ENCODE measurements around the gene FKBP1A.
"Not testable (repeated sequence)": the region's sequence is repeated elsewhere in the genome, so short reads cannot be mapped to it uniquely, and the experiment has no call there.

The FKBP1A gene

GRCh38 chr20:1417273-1417672, 24.4 kb upstream of the FKBP1A start:
- no peak for DNase-seq (ENCODE audit: low read depth in 2 of 2)

DNA sequence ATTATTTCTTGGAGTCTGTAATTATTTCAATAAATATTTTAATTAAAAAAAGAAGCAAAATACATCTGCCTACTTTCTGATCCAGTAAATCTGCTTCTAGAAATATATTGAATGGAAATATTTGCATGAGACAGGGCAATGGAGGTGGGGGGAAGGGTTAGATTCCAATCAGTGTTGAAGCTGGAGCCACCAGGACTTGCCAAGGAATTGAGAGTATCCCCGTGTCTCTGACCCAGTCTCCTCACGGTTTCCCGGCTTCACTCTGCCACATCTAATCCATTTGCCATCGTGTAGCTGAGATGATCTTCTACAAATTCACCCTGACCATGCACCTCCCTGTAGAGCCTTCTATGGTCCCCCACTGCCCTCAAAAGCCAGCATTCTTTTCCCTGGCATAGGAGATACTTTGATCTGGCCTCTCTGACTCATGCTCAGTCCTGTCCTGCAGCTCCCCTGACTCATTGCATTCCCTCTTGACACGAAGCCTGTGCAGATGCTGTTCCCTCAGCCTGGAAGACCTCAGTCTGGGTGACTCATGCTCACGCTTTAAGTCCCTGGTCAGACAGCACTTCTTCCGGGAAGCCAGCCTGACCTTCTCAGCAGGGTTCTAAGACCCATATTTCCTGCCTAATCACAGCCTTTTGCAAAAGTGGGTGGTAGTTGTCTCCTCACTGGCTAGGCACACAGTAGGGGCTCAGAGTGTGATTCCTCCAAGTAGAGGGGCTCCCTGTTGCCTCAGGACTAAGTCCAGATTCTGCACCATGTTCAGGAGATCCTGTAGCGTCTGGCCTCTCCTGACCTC, 23.0 kb upstream of the FKBP1A start:
- DNase-seq (ENCODE audit: low read depth in 2 of 2) = no peak

DNA sequence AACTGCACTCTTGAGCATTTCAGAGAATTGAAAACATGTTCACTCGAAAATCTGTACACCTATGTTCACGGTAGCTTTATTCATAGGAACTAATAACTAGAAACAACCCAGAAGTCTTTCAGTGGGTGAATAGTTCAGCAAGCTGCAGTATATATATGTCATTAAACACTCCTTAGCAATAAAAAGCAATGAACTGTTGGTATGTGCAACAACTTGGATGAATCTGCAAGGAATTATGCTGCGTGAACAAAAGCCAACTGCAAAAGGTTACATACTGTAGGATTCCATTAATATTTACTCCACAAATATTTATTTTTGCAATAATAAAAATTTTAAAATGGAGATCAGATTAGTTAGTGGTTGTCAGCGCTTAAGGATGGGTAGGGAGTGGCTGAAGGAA, 22.1 kb upstream of the FKBP1A start:
- no peak for DNase-seq (ENCODE audit: low read depth in 2 of 2)

- no peak for DNase-seq (ENCODE audit: low read depth in 2 of 2)
Observed at GRCh38 chr20:1405801-1406200, 12.9 kb upstream of the FKBP1A start.

DNA sequence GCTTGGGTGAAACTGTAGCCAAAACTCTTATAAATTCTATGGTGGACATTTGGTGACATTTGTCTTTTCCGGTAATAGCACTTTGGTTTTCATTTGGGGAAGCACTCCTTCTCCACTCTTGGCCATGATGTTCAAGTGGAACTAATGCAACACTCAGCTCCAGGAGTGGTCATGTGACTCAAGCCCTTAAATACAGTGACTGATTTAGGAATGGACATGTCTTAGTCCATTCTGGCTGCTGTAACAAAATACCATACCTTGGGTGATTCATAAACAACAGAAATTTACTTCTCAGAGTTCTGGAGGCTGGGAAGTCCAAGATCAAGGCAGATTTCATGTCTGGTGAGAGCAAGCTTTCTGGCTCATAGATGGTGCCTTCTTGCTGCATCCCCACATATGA, 10.8 kb upstream of the FKBP1A start:
- DNase-seq (ENCODE audit: low read depth in 2 of 2) = no peak

- DNase-seq (ENCODE audit: low read depth in 2 of 2) = no peak
Observed at GRCh38 chr20:1402149-1402548, 9.3 kb upstream of the FKBP1A start.

GRCh38 chr20:1401451-1401907, 8.6 kb upstream of the FKBP1A start:
- DNase-seq (ENCODE audit: low read depth in 2 of 2) = no peak

- not testable (repeated sequence) for DNase-seq (ENCODE audit: low read depth in 2 of 2)
Observed at GRCh38 chr20:1399678-1400366, 7.0 kb upstream of the FKBP1A start.

GRCh38 chr20:1398185-1398584, 5.3 kb upstream of the FKBP1A start:
- DNase-seq (ENCODE audit: low read depth in 2 of 2) = not testable (repeated sequence)

- DNase-seq (ENCODE audit: low read depth in 2 of 2) = no peak
Observed at GRCh38 chr20:1397710-1398109, 4.9 kb upstream of the FKBP1A start.

DNA sequence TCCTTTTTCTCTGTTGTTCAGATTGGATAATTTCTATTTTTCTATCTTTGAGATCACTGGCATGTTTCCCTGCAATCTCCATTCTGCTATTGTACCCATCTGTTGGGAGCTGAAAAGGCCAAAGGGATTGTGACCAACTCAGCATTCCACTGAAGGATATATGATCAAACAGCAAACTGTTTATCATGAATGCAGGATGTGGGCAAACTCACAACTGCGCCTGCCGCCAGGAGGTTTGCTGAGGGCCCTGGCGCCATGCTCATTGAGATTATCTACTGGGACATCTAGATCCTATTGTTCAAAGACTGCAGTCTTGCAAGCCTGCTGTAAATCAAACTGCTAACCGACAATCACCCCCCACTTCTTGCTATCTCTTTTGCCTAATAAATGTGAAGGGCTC, 3.8 kb upstream of the FKBP1A start:
- no peak for DNase-seq (ENCODE audit: low read depth in 2 of 2)

DNA sequence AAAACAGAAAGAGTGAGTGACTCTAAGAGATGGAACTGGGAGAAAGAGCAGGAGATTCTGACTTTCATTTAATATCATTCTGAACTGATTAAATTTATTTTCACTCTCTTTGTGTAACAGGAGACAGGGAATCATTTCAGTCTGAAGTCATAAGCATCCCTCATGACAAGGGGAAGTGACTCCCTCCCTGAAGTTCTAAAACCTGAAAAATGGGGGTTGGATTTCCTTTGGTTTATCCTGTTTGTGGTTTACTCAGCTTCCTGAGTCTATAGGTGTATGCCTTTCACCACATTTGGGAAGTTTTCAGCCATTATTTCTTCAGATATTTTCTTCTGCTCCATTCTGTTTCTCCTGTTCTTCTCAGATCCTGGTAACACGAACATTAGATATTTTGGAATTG, 3.4 kb upstream of the FKBP1A start:
- DNase-seq (ENCODE audit: low read depth in 2 of 2) = no peak

DNA sequence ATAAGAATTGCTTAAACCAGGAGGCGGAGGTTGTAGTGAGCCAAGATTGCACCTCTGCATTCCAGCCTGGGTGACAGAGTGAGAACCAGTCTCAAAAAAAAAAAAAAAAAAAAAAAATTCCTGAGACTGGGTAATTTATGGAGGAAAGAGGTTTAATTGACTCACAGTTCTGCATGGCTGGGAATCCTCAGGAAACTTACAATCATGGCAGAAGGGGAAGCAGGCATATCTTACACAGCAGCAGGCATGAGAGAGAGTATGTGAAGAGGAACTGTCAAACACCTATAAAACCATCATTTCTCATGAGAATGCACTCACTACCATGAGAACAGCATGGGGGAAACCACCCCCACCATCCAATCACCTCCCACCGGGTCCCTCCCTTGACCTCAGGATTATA, 1.8 kb upstream of the FKBP1A start:
- no peak for DNase-seq (ENCODE audit: low read depth in 2 of 2)

- DNase-seq (ENCODE audit: low read depth in 2 of 2) = no peak
Observed at GRCh38 chr20:1393507-1393882, 641 bp upstream of the FKBP1A start.

GRCh38 chr20:1392443-1392692, 486 bp downstream of the FKBP1A start:
- no peak for DNase-seq (ENCODE audit: low read depth in 2 of 2)

DNA sequence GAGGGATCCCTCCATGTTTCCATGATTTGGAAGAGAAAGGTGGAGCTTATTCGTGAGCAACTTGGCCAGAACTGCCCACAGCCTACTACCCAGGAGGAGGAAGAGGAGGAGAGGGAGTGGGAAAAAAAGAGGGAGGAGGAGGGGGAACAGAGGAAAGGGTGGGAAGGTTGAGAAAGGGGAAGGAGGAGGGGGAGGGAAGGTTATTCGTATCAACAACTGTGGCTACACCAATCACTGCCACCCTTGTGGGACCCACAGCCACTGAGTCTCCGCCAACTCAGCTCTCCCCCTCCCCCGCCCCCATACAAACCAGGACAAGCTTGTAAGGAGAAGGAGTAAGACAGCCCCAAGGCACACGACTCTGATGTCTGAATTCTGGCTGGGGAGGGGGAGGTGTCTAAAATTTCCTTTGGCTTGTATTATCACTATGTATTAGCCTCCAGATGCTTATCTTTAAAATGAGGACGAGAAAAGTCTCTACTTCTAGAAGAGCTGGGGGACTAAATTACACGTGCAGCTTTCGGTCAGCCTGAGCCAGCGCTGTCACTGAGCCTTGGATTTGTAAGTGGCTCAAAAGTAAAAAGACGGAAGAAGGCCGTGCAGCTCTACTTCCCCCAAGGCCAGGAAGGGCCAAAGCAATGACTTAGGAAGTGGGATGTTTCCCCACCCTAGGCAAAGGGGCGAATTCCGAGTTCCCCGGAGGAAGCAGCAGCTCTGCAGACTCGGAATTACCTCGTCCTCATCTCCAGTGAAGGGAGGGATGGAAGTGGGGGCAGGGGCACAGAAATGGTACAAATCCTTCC, 1.0 kb downstream of the FKBP1A start:
- no peak for DNase-seq (ENCODE audit: low read depth in 2 of 2)

DNA sequence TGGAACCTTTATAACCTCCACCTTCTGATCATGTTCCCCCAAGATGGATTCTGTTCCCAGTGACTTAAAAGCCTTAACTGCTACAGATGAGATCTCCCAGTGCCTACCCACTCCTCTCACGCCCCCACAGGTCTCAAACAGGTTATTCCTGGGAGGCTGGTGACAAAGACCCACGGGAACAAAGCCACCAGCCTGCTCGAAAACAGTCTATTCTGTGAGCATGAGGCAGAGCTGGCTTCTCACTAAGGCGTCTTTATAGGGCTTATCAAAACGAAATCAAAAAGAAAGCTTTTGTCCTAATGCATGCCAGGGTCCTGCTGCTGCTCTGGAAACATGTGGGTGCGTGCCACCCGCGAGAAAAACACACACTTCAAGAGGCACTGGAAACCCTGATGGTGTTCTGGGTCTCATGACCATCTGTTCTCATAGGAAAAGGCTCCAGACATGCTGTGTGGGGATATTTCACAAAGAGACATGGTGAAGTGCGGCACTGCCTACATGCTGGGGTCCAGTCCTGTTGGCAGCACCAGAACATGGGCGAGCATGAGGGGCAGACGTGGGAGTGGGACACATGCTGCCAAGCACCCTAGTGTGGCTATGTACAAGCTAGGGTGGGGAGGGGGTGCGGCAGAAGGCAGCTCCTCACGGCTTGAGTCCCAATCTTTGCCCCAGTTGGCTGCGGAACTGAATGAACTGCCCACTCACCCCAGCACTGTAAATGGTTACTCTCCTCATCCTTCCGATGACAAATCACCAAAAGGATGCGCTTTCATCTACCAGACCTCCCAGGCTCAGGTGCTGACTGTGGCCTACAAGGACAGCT, 2.1 kb downstream of the FKBP1A start:
- no peak for DNase-seq (ENCODE audit: low read depth in 2 of 2)

DNA sequence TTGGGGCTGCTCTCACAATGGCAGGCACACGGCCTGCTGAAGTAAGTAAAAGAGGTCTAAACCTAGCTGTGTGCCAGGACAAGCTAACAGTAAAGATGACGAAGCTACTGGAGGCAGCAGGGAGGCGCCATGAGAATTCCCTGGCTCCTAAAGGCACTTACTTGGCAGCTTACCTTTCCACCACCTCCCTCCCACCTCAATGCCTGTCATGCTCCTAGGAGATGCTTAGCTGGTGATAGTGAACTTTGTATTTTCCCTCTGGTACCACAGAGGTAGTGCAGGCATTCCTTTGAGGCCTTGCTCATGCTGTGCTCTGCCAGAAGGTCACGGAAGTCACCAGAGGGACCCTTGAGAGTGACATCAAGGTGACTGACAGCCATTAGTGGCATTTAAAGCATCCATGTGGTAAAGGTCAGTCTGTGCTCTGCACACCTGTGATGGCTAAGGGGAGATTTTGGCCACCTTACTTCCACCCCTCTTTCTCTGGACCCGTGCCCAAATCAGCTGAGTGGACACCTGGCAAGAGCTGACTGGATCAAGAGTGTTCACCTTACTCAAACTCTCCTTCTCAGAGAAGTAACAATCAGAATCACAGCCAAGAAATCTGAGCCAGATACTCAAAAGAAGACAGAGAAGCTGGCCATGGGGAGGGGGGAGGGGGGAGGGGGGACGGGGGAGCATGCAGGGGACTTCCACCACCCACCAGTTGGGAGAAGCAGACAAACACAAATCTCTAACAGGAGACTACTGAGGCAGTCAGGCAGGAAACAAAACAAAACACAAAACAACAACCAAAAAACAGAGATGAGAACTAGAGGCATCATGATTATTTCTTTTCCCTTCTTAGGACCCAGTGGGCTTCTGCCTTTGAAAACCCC, 2.9 kb downstream of the FKBP1A start:
- DNase-seq (ENCODE audit: low read depth in 2 of 2) = no peak

GRCh38 chr20:1388741-1389483, 3.9 kb downstream of the FKBP1A start:
- DNase-seq (ENCODE audit: low read depth in 2 of 2) = no peak

- no peak for DNase-seq (ENCODE audit: low read depth in 2 of 2)
Observed at GRCh38 chr20:1388253-1388652, 4.6 kb downstream of the FKBP1A start.

Measured in stimulated activated CD4-positive, alpha-beta T cell treated with anti-CD3 and anti-CD28 coated beads, Interleukin-1b, Interleukin-23, amount 100 ng/mL, for 1 hour (primary cell).